ENCODE results near the gene EMP1. TPM values are rescaled to one million over a fixed set of nuclear protein-coding genes. Genes with fewer than 3 reads are reported as not detected.

The EMP1 gene
- total RNA-seq, 2 donors from 2014 or later: 265 to 667 TPM

GRCh38 chr12:13175499-13175898 lies 21.0 kb upstream of the EMP1 start:
- no peak overlapping the region for H3K9ac ChIP-seq (ENCODE audit: low read depth in 2 of 2, low read length in 2 of 2)
- intact Hi-C loops (cut with DNase I): no loop called here
- peaks cover 3% of the 10 kb centered on the region for H3K4me1 ChIP-seq
- DNase-seq: no peak
- H3K27ac ChIP-seq: no peak overlapping the region
- no peaks in the 10 kb centered on the region for H3K36me3 ChIP-seq
- no peak for TF ChIP-seq CTCF (IDR thresholded peaks at IDR 0.05)
- no peak overlapping the region for H3K4me3 ChIP-seq
- no peaks in the 10 kb centered on the region for H3K27me3 ChIP-seq
- no peaks in the 10 kb centered on the region for H3K9me3 ChIP-seq

GRCh38 chr12:13176256-13176655 lies 20.3 kb upstream of the EMP1 start:
- Histone ChIP-seq H3K9ac (ENCODE audit: low read depth in 2 of 2, low read length in 2 of 2) (no peak overlapping the region), H3K36me3 (no peaks in the 10 kb centered on the region), H3K4me3 (no peak overlapping the region), H3K27me3 (no peaks in the 10 kb centered on the region), H3K27ac (no peak overlapping the region), H3K4me1 (peaks cover 3% of the 10 kb centered on the region), H3K9me3 (no peaks in the 10 kb centered on the region)
- no peak for TF ChIP-seq CTCF (IDR thresholded peaks at IDR 0.05)
- DNase-seq: peak; percentile 1
- intact Hi-C loops (cut with DNase I): no loop called here

DNA sequence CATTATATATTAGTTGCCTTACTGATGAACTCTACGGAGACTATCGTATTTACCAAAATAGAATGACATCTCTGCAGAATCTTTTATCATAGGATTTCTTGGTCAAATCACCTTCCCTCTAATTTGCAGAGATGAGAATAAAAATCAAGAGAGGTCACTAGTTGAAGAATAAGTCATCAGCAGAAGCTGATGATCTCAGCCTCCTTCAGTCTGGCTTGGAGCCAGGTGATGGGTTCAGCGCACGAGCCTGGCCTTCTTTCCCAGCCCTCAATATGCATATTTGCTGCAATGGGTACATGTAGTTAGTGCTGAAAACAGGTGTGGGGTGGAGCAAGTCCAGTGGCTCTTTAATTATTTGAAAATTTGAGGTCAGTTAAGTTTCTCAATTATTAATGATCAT lies 19.2 kb upstream of the EMP1 start:
- Histone ChIP-seq H3K9me3 (no peaks in the 10 kb centered on the region), H3K9ac (ENCODE audit: low read depth in 2 of 2, low read length in 2 of 2) (no peak overlapping the region), H3K4me3 (no peak overlapping the region), H3K27me3 (no peaks in the 10 kb centered on the region), H3K27ac (no peak overlapping the region), H3K4me1 (peaks cover 3% of the 10 kb centered on the region), H3K36me3 (no peaks in the 10 kb centered on the region)
- peak; percentile 9 for DNase-seq
- intact Hi-C loops (cut with DNase I): no loop called here
- no peak for TF ChIP-seq CTCF (IDR thresholded peaks at IDR 0.05)

- H3K4me3 ChIP-seq: no peak overlapping the region
- peaks cover 3% of the 10 kb centered on the region for H3K4me1 ChIP-seq
- H3K27ac ChIP-seq: no peak overlapping the region
- no peak for DNase-seq
- H3K36me3 ChIP-seq: no peaks in the 10 kb centered on the region
- H3K27me3 ChIP-seq: no peaks in the 10 kb centered on the region
- TF ChIP-seq CTCF (IDR thresholded peaks at IDR 0.05): no peak
- no peaks in the 10 kb centered on the region for H3K9me3 ChIP-seq
- H3K9ac ChIP-seq (ENCODE audit: low read depth in 2 of 2, low read length in 2 of 2): no peak overlapping the region
- intact Hi-C loops (cut with DNase I): no loop called here
Measured at GRCh38 chr12:13177906-13178305, 18.6 kb upstream of the EMP1 start.

DNA sequence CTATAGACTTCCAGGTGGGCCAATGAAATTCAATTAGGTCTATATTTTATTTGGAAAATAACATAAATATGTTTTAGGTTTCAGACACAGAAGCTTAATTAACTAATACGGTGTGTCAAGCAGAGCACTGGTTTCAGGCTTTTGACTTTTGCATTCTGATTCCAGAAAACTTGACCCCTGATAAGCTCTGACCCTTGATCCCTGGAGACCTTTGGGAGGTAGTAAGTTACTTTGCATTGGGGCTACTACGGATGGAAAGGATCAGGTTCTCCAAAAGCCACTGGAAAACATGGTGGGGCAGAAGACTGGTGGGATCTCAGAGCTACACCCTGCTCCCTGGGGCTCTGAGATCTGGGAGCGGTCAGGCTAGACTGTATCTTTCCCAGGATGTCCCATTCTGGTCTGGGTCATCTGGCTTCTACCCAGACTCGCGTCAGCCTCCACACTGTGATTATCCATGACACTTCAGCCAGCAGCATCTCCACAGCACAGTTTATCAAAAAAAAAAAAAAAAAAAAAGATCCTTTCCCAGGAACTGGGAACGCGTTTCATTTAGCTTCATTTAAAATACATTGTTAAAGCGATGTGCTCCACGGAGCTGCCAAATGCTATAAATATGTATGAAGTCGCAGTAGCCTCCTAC lies 17.8 kb upstream of the EMP1 start:
- no peak overlapping the region for H3K4me3 ChIP-seq
- peaks cover 3% of the 10 kb centered on the region for H3K4me1 ChIP-seq
- no peak overlapping the region for H3K27ac ChIP-seq
- no peak for TF ChIP-seq CTCF (IDR thresholded peaks at IDR 0.05)
- no peak overlapping the region for H3K9ac ChIP-seq (ENCODE audit: low read depth in 2 of 2, low read length in 2 of 2)
- no peaks in the 10 kb centered on the region for H3K36me3 ChIP-seq
- no peaks in the 10 kb centered on the region for H3K27me3 ChIP-seq
- intact Hi-C loops (cut with DNase I): no loop called here
- DNase-seq: no peak
- H3K9me3 ChIP-seq: no peaks in the 10 kb centered on the region

All from colonic mucosa (tissue), 4 donors.